DOHH2 (cell line): ENCODE data around the gene ARID1B.

Experiments used
- H3F3A ChIP-seq: fragments of 200-600 bp; sonication (generic), shearing (Covaris generic); 2 replicates; pipeline ENCODE4 v1.6.0; 2016; ENCODE audit warnings: antibody characterized with exemption, mild to moderate bottlenecking; ENCODE audit not compliant: control insufficient read depth, insufficient read depth
- H3K27ac ChIP-seq: fragments of 200-600 bp; sonication (generic); 2 replicates; pipeline ENCODE4 v1.5.1; 2014; ENCODE audit warnings: low read depth, mild to moderate bottlenecking, low read length, moderate library complexity
- H3K27me3 ChIP-seq: fragments of 200-600 bp; sonication (generic); 2 replicates; pipeline ENCODE4 v1.6.1; 2014; ENCODE audit warnings: mild to moderate bottlenecking, low read length, mixed read lengths; ENCODE audit not compliant: control insufficient read depth
- H3K36me3 ChIP-seq: fragments of 200-600 bp; sonication (generic); 2 replicates; pipeline ENCODE4 v1.6.1; 2014; ENCODE audit warnings: mild to moderate bottlenecking, low read length, moderate library complexity, mixed read lengths; ENCODE audit not compliant: control insufficient read depth
- H3K4me1 ChIP-seq: fragments of 200-600 bp; sonication (generic); 2 replicates; pipeline ENCODE4 v1.6.1; 2014; ENCODE audit warnings: mild to moderate bottlenecking, low read length, mixed read lengths; ENCODE audit not compliant: control insufficient read depth
- H3K4me2 ChIP-seq: fragments of 200-600 bp; sonication (generic); 2 replicates; pipeline ENCODE4 v1.6.0; 2014; ENCODE audit warnings: mild to moderate bottlenecking, low read length, moderate library complexity
- H3K4me3 ChIP-seq: fragments of 200-600 bp; sonication (generic); 2 replicates; pipeline ENCODE4 v1.5.1; 2014; ENCODE audit warnings: mild to moderate bottlenecking, low read length, mixed read lengths
- H3K79me2 ChIP-seq: fragments of 200-600 bp; sonication (generic); 2 replicates; pipeline ENCODE4 v1.6.1; 2014; ENCODE audit warnings: mild to moderate bottlenecking, low read length, mixed read lengths; ENCODE audit not compliant: control insufficient read depth
- H3K9me2 ChIP-seq: fragments of 200-600 bp; sonication (generic); replicated peaks from 2 replicates; pipeline ENCODE4 v1.6.1; 2014; ENCODE audit warnings: mild to moderate bottlenecking, low read length, mixed read lengths; ENCODE audit not compliant: control insufficient read depth
- H3K9me3 ChIP-seq: fragments of 200-600 bp; sonication (generic); 2 replicates; pipeline ENCODE4 v1.6.1; 2014; ENCODE audit warnings: antibody characterized with exemption, low read length, mixed read lengths; ENCODE audit not compliant: control insufficient read depth, insufficient read depth
- H4K20me1 ChIP-seq: fragments of 200-600 bp; sonication (generic); 2 replicates; pipeline ENCODE4 v1.6.0; 2014; ENCODE audit warnings: low read depth, mild to moderate bottlenecking, antibody characterized with exemption, low read length, moderate library complexity; ENCODE audit not compliant: control insufficient read depth, insufficient read depth
- CTCF ChIP-seq: fragments of 200-600 bp; sonication (generic); IDR thresholded peaks from one replicate; pipeline ENCODE4 v1.5.1; 2014; ENCODE audit warnings: antibody characterized with exemption, mild to moderate bottlenecking, low read depth, low read length; ENCODE audit not compliant: poor library complexity, severe bottlenecking
- EZH2phosphoT487 ChIP-seq: fragments of 200-600 bp; sonication (generic); IDR thresholded peaks from 2 replicates; pipeline ENCODE4 v1.6.1; 2017; ENCODE audit warnings: borderline replicate concordance, mild to moderate bottlenecking, antibody characterized with exemption, low read length, moderate library complexity, mixed read lengths

ARID1B gene

GRCh38 chr6:157259443-157259842, 482.3 kb downstream of the ARID1B start:
- Histone ChIP-seq H3K79me2 (no peaks in the 10 kb centered on the region), H3K4me2 (no peak overlapping the region), H3K9me2 (no peaks in the 10 kb centered on the region), H3K27me3 (peaks cover 16% of the 10 kb centered on the region), H3K9me3 (no peaks in the 10 kb centered on the region), H3K36me3 (no peaks in the 10 kb centered on the region), H4K20me1 (no peaks in the 10 kb centered on the region), H3K4me3 (no peak overlapping the region), H3K4me1 (no peaks in the 10 kb centered on the region), H3K27ac (no peak overlapping the region), H3F3A (no peaks in the 10 kb centered on the region)
- no peak for TF ChIP-seq EZH2phosphoT487
- no peak for TF ChIP-seq CTCF
